Measurements from ENCODE around the gene BCL2A1.
"Not testable (repeated sequence)": the region's sequence is repeated elsewhere in the genome, so short reads cannot be mapped to it uniquely, and the experiment has no call there.

The BCL2A1 gene

DNA sequence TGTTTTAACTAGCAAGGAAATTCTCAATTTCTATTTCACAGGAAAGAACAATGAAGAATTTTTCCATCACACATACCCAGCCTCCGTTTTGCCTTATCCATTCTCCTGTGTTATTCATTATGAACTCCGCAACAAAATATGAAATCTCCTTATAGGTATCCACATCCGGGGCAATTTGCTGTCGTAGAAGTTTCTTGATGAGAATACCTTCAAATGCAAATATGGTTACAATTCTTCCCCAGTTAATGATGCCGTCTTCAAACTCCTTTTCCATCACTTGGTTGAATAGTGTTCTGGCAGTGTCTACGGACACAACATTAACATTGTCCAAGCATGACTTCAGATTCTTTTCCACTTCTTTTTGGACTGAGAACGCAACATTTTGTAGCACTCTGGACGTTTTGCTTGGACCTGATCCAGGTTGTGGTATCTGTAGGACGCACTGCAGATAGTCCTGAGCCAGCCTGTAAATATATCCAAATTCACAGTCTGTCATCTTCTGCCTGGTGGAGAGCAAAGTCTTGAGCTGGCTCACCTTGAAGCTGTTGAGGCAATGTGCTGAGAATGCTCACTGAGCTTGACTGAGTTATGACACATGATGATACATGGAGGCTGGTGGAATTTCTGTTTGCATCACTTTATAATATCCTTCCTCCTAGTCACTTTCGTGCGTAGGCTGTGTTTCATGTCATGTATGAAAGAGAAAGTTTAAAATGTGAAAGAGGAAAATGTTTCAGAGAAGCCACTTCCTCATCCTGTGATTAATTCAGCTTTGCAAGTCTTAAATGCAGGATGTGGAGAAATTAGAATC, at the start of gene BCL2A1:
BCL2A1 (minus strand) TSS at position 573 of the 811 bp plus-strand sequence; CDS start at position 496, 77 bp downstream.
- DNase-seq, result peak; percentile 89

DNA sequence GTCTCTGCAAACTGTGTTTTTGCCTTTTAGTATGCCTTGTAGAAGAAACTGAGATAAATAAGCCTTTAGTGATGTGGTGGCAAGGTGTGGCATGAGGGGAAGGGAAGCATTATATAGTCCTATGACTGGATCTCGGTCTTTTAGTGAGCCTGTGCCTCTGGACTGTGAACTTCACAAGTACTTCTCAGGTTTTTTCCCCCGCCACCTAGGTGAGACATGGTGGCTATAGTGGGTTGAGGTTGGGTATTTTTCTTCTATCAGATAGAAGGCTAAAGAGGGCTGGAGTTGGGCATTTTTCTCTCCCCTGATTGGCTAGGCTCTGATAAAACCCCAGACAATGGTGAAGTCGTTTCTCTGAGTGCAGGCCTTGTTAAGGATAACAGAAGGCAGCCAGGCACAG, 49.7 kb upstream of the BCL2A1 start:
- DNase-seq, result peak; percentile 16

DNA sequence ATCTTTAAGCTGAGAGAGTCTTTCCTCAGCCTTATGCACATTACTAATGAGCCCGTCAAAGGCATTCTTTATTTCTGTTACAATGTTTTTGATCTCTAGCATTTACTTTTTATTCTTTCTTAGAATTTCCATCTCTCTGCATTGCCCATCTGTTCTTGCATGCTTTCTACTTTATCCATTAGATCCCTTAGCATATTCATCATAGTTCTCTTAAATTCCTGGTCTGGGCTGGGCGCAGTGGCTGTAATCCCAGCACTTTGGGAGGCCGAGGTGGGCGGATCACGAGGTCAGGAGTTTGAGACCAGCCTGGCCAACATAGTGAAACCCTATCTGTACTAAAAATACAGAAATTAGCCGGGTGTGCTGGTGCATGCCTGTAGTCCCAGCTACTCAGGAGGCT, 49.2 kb upstream of the BCL2A1 start:
- not testable (repeated sequence) for DNase-seq

DNA sequence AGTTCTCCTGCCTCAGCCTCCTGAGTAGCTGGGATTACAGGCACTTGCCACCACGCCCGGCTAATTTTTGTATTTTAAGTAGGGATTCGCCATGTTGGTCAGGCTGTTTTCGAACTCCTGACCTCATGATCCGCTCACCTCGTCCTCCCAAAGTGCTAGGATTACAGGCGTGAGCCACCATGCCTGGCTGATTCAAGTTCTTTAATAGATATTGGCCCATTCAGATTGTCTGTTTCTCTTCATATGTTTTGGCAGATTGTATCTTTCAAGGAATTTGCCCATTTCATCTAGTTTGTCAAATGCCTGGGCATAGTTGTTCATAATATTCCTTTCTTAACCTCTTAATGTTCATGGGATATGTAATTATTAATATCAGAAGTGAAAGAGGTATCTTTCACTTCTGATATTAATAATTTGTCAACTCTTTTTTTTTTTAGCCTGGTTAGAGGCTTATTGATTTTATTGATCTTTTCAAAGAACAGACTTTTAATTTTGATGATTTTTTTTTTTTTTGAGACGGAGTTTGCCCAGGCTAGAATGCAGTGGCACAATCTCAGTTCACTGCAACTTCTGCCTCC, 48.3 kb upstream of the BCL2A1 start:
- DNase-seq, result no peak

DNA sequence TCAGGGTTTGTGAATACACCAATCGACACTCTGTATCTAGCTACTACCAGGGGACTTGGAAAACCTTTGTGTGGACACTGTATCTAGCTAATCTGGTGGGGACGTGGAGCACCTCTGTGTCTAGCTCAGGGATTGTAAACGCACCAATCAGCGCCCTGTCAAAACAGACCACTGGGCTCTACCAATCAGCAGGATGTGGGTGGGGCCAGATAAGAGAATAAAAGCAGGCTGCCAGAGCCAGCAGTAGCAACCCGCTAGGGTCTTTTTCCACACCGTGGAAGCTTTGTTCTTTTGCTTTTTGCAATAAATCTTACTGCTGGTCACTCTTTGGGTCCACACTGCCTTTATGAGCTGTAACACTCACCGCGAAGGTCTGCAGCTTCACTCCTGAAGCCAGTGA, 46.1 kb upstream of the BCL2A1 start:
- not testable (repeated sequence) for DNase-seq

DNA sequence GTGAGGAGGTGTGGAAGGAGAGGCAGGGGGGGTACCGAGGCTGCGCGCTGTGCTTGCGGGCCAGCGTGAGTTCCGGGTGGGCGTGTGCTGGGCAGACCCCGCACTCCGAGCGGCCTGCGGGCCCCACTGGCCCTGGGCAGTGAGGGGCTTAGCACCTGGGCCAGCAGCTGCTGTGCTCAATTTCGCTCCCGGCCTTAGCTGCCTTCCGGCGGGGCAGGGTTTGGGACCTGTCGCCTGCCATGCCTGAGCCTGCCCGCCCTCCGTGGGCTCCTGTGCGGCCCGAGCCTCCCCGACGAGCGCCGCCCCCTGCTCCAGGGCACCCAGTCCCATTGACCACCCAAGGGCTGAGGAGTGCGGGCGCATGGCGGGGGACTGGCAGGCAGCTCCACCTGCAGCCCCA, 45.5 kb upstream of the BCL2A1 start:
- not testable (repeated sequence) for DNase-seq

DNA sequence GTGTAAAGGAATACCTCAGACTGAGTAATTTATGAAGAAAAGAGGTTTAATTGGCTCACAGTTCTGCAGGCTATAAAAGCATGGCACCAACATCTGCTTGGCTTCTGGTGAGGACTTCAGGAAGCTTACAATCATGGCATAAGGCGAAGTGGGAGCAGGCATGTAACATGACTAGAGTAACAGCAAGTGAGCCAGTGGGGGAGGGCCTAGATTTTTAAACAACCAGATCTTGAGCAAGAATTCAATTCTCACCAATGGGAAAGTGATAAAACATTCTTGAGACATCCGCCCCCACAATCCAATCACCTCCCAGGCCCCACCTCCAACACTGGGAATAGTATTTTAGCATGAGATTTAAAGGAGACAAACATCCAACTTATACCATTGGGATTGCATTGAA, 44.2 kb upstream of the BCL2A1 start:
- DNase-seq, result no peak

DNA sequence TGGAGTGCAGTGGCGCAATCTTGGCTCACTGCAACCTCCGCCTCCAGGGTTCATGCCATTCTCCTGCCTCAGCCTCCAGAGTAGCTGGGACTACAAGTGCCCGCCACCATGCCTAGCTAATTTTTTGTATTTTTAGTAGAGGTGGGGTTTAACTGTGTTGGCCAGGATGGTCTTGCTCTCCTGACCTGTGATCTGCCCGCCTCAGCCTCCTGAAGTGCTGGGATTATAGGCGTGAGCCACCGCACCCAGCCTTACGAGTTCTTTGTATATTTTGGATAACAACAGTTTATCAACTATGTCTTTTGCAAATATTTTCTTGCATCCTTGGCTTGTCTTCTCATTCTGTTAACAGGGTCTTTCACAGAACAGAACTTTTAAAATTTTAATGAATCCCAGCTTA, 43.2 kb upstream of the BCL2A1 start:
- DNase-seq, result not testable (repeated sequence)

DNA sequence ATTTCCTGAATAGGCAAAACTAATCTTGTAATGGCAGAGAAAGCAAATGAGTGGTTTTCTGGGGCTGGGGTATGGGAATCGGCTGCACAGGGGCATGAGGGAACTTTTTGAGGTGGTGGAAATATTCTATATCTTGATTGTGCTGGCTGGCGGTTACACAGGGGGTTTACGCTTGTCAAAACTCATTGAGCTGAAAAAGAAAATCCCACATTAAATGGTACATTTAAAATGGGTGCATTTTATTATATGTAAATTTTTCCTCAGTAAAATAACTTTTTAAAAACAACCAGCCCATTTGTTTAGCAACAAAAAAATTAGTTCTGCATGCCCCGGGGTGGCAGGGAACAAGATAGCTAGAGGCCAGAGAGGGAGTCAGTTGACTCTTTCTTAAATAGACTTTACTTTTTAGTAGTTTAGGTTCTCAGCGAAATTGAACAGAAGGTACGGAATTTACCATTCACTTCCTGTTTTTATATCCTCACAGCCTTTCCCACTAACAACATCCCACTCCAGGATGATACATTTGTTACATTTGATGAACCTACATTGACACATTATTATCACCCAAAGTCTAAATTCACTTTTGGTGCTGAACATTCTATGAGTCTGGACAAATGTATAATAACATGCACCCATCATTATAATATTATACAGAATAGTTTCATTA, 41.2 kb upstream of the BCL2A1 start:
- no peak for DNase-seq

DNA sequence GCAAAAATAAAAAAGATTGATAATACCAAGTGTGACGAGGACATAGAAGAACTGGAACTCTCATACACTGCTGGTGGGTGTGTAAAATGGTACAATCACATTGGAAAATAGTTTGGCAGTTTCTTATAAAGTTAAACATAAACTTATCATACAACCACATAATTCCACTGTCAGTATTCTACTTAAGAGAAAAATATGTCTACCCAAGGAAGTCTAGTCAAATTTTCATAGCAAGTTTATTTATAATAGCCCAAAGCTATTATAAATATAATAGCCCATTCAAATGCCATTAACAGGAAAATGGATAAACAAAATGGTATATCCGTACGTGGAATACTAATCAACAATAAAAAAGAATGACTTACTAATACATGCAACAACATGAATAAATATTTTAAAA, 40.6 kb upstream of the BCL2A1 start:
- no peak for DNase-seq

DNA sequence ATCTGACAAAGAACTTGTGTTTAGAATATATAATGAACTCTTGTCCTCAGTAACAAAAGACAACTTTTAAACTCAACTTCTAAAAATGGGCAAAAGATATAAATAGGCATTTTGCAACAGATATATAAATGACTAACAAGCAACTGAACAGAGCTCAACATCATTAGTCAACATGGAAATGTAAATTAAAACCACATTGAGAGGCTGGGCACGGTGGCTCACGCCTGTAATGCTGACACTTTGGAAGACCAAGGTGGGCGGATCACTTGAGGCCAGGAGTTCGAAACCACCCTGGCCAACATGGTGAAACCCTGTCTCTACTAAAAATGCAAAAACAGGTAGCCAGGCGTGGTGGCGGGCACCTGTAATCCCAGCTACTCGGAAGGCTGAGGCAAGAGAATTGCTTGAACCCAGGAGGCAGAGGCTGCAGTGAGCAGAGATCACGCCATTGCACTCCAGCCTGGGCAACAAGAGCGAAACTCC, 40.1 kb upstream of the BCL2A1 start:
- DNase-seq, result peak; percentile 66

DNA sequence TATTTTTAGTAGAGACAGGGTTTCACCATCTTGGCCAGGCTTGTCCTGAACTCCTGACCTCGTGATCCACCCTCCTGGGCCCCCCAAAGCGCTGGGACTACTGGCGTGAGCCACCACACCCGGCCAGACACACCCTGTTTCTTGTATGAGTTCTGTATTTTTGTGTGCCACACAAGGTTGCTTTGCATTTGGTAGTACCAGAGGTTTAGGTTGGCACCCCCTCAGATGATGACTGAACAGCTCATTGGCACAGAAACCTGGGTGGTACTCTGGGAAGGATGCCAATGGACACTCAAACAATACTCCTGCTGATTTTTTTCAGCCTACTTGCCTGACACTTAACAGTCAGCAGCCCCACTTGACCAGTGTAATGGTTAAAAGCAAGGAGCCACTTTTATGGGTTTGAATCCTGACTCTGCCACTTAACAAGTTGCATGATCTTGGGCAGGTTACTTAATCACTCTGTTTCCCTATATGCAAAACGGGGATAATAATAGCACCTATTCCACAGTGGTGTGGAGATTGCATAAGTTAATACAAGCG, 39.2 kb upstream of the BCL2A1 start:
- DNase-seq, result no peak

DNA sequence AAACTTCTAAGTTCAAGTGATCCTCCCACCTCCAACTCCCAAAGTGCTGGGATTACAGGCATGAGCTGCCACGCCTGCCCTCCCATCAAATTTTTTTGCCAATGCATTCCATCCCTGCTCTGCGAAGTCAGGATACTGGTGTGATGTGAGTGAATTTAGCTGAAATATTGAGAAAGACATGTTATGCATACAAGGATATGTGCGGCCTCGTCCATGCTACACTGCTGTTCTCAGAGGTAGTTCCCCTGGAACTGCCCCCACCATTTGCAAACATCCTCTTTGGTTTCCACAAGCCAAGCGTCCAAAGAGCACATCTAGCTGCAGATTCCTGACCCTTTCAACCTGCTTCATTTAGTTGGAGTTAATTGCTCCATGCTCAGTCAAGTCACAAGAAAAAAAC, 36.5 kb upstream of the BCL2A1 start:
- DNase-seq, result no peak

DNA sequence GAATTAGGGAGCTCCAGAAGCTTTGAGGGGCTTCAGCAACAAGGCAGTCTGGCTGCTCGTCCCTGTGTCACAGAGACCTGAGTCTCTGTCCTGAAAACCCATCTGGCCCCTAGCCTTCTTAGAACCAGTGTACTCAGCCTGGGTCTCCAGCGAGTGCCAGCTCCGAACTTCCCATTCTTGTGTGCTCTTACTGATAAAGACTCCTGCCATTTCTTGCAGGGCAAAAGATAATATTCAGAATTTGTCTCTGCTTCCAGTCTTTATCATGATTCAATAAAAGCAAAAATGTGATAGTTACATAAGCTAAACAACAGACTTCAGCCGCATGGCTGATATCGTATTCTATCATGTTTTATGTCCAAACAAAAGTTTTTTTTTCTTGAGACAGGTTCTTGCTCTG, 36.0 kb upstream of the BCL2A1 start:
- no peak for DNase-seq

DNA sequence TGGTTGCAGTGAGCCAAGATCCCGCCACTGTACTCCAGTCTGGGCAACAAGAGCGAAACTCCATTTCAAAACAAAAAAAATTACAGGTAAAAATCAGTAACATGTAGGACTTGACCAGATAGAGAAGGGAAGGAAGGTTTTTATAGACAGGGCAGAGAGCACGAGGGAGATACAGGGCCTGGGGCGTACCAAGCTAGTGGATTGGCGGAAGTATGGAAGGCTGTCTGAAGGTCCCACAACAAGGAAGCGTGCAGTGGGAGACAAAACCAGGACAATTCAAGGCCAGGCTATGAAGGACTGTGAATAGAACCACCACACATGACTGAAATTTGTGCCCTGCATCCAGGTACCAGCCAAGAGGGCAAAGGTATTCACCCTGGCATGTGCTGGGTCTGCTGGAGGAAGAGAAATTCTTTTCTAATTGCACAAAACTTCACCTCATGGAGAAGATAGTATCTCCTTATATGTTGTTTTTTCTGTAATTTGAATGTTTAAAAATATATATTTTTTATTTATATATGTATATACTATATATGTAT, 33.0 kb upstream of the BCL2A1 start:
- DNase-seq, result no peak

DNA sequence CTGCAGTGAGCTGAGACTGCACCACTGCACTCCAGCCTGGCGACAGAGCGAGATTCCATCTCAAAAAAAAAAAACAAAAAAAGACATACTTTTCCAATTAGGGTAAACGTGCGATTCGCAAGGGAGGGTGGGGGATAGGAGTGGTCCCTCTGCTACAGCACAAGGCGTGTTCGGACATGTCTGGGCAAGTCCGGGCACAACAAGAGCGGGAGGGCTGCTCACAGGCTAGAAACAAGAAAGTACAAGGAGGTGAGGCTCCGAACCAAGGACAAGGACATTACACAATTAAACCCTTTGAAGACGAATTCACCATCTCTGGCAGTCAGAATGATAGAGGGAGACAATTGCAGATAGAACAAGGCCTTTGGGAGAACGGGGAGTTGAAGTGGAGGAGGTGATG, 32.2 kb upstream of the BCL2A1 start:
- DNase-seq, result no peak

DNA sequence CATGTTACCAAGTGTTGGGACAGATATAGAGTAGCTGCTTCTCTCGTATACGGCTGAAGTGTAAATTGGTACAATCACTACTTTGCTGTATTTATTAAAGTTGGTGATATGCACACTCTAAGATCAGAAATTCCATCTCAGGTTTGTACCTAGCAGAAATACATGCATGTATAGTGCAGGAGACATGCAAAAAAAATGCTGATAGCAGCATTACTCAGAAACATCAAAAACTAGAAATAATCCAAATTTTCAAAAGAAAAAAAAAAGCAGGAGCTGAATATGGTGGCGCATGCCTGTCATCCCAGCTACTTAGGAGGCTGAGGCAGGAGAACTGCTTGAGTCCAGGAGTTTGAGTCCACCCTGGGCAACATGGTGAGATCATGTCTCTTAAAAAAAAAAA, 31.3 kb upstream of the BCL2A1 start:
- DNase-seq, result no peak

DNA sequence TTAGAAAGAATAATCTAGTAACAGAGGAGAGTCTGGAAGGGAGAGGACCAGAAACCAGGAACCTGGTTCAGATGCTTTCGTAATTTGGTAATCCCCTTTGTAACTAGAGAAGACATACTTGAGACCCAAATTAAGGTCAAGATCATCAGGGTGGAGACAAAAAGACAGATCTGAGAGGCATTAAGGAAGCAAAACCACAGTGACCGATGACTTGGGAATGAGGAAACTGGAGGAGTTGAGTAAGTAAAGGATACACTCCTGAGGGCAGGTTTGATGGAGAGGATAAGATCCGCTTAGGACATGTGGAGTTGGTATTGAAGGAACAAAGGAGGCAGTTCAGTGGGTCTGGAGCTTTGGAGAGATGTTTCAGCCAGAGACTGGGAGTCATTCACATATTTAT, 23.6 kb upstream of the BCL2A1 start:
- DNase-seq, result no peak

DNA sequence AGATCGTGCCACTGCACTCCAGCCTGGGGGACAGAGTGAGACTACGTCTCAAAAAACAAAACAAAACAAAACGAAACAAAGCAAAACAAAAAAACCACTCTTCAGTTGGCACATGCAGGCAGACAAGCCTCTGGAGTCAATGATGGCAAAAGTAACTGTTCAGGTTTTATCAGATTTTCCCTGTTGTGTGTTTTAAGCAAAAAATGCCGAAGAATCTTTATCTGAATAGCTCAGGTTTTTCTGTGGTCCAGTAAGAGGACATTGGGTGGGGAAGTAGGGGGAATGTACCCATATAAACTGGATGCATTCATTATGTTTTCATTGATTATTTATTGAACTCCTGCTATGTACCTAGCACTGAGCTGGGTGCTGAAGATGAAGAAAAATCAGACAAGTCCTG, 20.8 kb upstream of the BCL2A1 start:
- DNase-seq, result no peak

DNA sequence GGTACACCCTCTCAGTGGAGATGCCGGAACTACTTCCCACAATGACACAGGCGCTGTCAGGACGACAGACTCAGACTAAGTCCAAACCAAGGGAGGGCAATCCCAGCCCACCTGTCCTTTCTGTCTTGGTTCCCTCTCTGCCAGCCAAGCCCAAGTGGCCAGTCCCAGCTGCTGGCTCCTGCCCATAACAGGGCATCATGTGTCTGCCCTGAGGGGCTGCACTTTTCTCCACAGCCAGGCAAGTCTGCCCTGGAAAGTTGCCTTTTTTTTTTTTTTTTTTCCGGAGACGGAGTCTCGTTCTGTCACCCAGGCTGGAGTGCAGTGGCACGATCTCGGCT, 20.0 kb upstream of the BCL2A1 start:
- no peak for DNase-seq

DNA sequence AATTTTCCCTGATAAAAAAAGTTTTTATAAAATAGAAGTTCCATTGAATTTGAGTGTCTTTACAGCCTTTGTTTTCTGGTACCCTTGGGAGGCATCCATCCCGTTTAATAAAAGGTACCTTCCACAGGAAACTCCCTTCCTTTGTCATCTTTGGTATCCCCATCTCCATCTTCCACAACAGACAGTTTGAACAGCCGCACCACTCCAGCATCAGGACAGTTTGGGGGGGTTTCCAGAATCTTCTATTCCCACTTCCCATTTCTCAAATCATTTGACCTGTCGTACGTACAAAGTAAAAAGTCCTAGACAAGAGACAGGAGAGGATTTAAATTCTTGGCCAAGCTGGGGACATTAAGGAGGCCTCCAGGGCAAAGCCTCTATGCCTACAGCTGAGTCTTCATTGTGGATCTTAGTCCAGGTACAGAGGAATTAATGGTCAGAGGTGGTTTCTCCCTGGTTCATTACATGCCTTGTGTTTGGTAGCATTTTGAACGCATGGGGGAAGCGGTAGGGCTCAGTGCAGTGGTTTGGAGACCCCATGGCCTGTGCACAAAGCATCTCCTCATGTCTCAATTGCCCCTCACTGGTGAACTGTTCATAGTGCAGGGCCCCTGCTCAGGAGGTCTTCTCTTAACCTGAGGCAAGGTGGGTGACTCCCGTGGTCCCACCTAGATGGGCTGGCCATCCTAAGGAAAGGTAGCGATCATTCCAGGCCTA, 19.4 kb upstream of the BCL2A1 start:
- DNase-seq, result no peak

DNA sequence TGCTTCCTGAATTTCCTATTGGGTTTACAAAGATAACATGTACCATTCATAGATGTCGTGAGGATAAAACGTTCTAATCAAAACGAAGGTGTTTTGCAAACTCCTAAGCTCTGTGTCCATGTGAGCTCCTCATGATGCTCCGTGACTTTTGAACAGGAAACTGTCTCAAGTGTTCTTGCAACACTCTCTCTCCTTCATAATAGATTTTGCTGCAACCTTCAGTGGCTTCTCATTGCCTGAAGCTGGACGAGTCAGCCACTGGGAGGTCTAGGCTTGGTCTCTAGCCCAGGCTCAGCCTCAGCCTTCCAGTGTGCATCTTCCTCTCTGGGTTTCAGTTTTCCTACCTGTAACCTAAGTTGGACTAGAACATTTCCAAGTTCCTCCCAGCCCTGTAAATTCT, 18.7 kb upstream of the BCL2A1 start:
- no peak for DNase-seq

DNA sequence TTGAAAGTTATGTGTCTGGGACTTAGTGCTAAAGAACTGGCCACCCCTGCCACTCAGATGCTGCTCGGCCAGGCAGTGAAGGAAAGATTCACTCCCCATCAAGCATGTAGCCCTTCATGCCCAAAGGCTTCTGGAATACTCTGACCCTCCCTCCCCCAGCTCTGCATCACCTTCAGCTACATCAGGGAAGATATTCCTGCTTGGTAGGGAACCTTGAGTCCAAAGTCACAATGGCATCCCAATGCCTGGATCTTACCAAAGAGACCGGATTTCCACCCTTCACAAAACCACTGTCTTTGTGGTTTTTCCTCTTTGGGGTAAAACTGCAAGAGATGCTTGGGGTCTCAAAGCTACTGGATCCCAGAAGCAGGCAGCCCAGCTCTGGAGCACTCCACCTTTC, 18.2 kb upstream of the BCL2A1 start:
- DNase-seq, result no peak
